A549 (cell line): ENCODE measurements around the gene COIL.

Experiments used
- CBX2 ChIP-seq: fragments of 200-600 bp; sonication (generic); IDR thresholded peaks from 2 replicates; pipeline ENCODE4 v1.6.1; 2016; ENCODE audit warnings: low read depth, mild to moderate bottlenecking, borderline replicate concordance
- CEBPB ChIP-seq, 2 experiments: fragments of >200 bp in 1 of 2; sonication (Bioruptor Twin) in 1 of 2; formaldehyde crosslinking in 1 of 2; IDR thresholded peaks; 2 replicates each; pipeline ENCODE4 v1.6.1; 2012 to 2016
- CHD4 ChIP-seq: fragments of 200-600 bp; sonication (generic); IDR thresholded peaks from 2 replicates; pipeline ENCODE4 v1.6.1; 2016; ENCODE audit warnings: antibody characterized with exemption, mild to moderate bottlenecking, borderline replicate concordance
- MAX ChIP-seq: IDR thresholded peaks from 2 replicates; pipeline ENCODE4 v1.6.1; 2012
- USF2 ChIP-seq: fragments of 450-650 bp; IDR thresholded peaks from 2 replicates; pipeline ENCODE4 v1.6.1; 2014; ENCODE audit warnings: antibody characterized with exemption
- ZFP36 ChIP-seq: fragments of 450-650 bp; IDR thresholded peaks from 2 replicates; pipeline ENCODE4 v1.6.1; 2014; ENCODE audit warnings: borderline replicate concordance; ENCODE audit not compliant: partially characterized antibody
- TF ChIP-seq, protein P1 (sequence below): fragments of >200 bp; sonication (Bioruptor Twin); formaldehyde crosslinking; IDR thresholded peaks from 3 replicates; pipeline ENCODE4 v1.5.1; 2016

DNA sequence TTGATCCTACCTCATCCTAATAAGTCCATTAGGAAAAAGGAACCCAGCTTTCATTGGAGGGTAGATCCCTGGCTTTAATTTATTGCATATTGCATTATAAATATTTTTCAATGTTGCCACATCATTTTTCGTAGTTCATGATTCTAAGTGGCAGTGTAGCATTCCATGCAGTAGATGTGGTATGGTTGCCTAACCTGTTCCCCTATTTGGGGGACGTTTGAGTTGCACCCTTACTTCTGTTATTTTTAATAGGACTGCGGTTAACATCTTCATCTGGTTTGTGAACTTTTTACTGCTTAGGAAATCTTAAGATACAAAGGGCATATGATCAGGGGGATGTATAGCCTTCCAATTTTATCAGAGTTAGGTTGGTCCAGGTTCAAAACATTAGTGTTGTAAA is 22.5 kb upstream of the COIL start:
- TF ChIP-seq CHD4 = no peak
- no peak for TF ChIP-seq CEBPB (IDR thresholded peaks at IDR 0.05)
- TF ChIP-seq, protein P1, sequence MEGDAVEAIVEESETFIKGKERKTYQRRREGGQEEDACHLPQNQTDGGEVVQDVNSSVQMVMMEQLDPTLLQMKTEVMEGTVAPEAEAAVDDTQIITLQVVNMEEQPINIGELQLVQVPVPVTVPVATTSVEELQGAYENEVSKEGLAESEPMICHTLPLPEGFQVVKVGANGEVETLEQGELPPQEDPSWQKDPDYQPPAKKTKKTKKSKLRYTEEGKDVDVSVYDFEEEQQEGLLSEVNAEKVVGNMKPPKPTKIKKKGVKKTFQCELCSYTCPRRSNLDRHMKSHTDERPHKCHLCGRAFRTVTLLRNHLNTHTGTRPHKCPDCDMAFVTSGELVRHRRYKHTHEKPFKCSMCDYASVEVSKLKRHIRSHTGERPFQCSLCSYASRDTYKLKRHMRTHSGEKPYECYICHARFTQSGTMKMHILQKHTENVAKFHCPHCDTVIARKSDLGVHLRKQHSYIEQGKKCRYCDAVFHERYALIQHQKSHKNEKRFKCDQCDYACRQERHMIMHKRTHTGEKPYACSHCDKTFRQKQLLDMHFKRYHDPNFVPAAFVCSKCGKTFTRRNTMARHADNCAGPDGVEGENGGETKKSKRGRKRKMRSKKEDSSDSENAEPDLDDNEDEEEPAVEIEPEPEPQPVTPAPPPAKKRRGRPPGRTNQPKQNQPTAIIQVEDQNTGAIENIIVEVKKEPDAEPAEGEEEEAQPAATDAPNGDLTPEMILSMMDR = no peak
- TF ChIP-seq CBX2 = no peak
- TF ChIP-seq USF2 = no peak
- no peak for TF ChIP-seq ZFP36
- no peak for TF ChIP-seq MAX
